HG02973 (cell line): Measurements from ENCODE around the gene MT4.

Experiments
- ATAC-seq: cut with Tn5 transposase; IDR thresholded peaks from one replicate; pipeline ENCODE4 v1.9.1; 2021; ENCODE audit warnings: moderate library complexity; ENCODE audit not compliant: unreplicated experiment

The MT4 gene

GRCh38 chr16:56618138-56618537 lies 53.3 kb downstream of the MT4 start:
- ATAC-seq = no peak
